22Rv1 (cell line): ENCODE data around the gene ACER3.

Experiments
- ZFX ChIP-seq: fragments of 450-650 bp; IDR thresholded peaks from 2 replicates; pipeline ENCODE4 v1.6.1; 2017; ENCODE audit warnings: antibody characterized with exemption, borderline replicate concordance
- TF ChIP-seq, protein P1 (sequence below): fragments of 450-650 bp; IDR thresholded peaks from 2 replicates; pipeline ENCODE4 v1.5.1; 2017; ENCODE audit warnings: mild to moderate bottlenecking

DNA sequence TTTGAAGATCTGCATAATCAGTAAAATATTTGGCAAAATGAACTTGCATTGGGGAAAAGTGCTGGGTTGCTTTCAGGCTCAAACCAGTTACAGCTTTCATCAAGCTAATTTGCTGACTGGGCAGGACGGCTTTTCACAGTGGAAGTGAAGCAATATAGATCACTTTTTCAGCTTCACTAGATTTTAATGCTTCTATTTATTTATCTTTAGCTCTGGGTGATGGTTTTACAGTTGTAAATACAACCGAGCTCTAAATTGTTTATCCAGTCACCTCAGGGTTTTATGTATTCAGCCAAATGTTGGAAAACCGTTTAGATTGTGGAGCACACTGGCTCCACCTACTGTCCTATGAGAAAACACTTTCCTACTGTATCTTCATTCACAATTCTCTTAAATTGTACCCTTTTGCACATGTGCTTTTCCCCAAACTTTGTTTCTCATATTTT lies 58.2 kb downstream of the ACER3 start:
- TF ChIP-seq, protein P1, sequence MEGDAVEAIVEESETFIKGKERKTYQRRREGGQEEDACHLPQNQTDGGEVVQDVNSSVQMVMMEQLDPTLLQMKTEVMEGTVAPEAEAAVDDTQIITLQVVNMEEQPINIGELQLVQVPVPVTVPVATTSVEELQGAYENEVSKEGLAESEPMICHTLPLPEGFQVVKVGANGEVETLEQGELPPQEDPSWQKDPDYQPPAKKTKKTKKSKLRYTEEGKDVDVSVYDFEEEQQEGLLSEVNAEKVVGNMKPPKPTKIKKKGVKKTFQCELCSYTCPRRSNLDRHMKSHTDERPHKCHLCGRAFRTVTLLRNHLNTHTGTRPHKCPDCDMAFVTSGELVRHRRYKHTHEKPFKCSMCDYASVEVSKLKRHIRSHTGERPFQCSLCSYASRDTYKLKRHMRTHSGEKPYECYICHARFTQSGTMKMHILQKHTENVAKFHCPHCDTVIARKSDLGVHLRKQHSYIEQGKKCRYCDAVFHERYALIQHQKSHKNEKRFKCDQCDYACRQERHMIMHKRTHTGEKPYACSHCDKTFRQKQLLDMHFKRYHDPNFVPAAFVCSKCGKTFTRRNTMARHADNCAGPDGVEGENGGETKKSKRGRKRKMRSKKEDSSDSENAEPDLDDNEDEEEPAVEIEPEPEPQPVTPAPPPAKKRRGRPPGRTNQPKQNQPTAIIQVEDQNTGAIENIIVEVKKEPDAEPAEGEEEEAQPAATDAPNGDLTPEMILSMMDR, result peak; percentile 50
- TF ChIP-seq ZFX, result no peak
